H1 (cell line): ENCODE data around the gene LTB. TPM values are rescaled to one million over a fixed set of nuclear protein-coding genes. Genes with fewer than 3 reads are reported as not detected.

ENCODE experiments used
- CREB1 ChIP-seq: IDR thresholded peaks from 2 replicates; pipeline ENCODE4 v1.6.1; 2012; ENCODE audit warnings: inconsistent platforms
- SIX5 ChIP-seq: IDR thresholded peaks from 2 replicates; pipeline ENCODE4 v1.6.1; 2011; ENCODE audit warnings: mild to moderate bottlenecking, low read depth, low read length
- polyA plus RNA-seq, 7 experiments: library from polyadenylated mRNA; depleted of rRNA in 3 of 7; stranded (reverse) in 5 of 7; unstranded in 2 of 7; fragments of >200 nt in 5 of 7; fragments of 200-250 nt in 2 of 7; gene quantifications; 1 replicate in 5 of 7; 2 replicates in 1 of 7; 4 replicates in 1 of 7; pipeline versions ENCODE4 v1.2.1 to v1.2.3, GENCODE V29; 2011 to 2013; ENCODE audit warnings: missing spikeins in 2 of 7, mixed read lengths in 2 of 7
- total RNA-seq: library from RNA; stranded (reverse); fragmentation: NEBNext Ultra II Directional; extraction: Animal tissue kit (Norgen Biotek cat#: 25700); gene quantifications from 2 replicates; pipeline ENCODE4 v1.2.1, GENCODE V29; 2021

Gene LTB
- total and polyA plus RNA-seq, 2 of the 8 experiments (the other 6 are each of a cell fraction or from before 2014, with no cell fraction given) = 0.43 to 0.47 TPM

DNA sequence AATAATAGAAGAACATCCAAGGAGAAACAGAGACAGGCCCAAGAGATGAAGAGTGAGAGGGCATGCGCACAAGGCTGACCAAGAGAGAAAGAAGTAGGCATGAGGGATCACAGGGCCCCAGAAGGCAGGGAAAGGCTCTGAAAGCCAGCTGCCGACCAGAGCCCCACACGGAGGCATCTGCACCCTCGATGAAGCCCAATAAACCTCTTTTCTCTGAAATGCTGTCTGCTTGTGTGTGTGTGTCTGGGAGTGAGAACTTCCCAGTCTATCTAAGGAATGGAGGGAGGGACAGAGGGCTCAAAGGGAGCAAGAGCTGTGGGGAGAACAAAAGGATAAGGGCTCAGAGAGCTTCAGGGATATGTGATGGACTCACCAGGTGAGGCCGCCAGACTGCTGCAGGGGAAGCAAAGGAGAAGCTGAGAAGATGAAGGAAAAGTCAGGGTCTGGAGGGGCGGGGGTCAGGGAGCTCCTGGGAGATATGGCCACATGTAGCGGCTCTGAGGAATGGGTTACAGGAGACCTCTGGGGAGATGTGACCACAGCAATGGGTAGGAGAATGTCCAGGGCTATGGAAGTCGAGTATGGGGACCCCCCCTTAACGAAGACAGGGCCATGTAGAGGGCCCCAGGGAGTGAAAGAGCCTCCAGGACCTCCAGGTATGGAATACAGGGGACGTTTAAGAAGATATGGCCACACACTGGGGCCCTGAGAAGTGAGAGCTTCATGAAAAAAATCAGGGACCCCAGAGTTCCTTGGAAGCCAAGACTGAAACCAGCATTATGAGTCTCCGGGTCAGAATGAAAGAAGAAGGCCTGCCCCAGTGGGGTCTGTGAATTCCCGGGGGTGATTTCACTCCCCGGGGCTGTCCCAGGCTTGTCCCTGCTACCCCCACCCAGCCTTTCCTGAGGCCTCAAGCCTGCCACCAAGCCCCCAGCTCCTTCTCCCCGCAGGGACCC is 7.8 kb downstream of the LTB start (continued):
- TF ChIP-seq CREB1 (no peak), SIX5 (no peak)
- TF ChIP-seq, all 59 proteins: peak for 2
